8988T (cell line): Measurements from ENCODE around the gene TAF1D.
A peak's percentile ranks its signal among the peaks of the same experiment; 100 is the strongest.
"Not testable (repeated sequence)": the region's sequence is repeated elsewhere in the genome, so short reads cannot be mapped to it uniquely, and the experiment has no call there.

Source experiments
- DNase-seq: peaks from one replicate; pipeline ENCODE4 v3.0.0; 2011

TAF1D gene, protein sequence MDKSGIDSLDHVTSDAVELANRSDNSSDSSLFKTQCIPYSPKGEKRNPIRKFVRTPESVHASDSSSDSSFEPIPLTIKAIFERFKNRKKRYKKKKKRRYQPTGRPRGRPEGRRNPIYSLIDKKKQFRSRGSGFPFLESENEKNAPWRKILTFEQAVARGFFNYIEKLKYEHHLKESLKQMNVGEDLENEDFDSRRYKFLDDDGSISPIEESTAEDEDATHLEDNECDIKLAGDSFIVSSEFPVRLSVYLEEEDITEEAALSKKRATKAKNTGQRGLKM

DNA sequence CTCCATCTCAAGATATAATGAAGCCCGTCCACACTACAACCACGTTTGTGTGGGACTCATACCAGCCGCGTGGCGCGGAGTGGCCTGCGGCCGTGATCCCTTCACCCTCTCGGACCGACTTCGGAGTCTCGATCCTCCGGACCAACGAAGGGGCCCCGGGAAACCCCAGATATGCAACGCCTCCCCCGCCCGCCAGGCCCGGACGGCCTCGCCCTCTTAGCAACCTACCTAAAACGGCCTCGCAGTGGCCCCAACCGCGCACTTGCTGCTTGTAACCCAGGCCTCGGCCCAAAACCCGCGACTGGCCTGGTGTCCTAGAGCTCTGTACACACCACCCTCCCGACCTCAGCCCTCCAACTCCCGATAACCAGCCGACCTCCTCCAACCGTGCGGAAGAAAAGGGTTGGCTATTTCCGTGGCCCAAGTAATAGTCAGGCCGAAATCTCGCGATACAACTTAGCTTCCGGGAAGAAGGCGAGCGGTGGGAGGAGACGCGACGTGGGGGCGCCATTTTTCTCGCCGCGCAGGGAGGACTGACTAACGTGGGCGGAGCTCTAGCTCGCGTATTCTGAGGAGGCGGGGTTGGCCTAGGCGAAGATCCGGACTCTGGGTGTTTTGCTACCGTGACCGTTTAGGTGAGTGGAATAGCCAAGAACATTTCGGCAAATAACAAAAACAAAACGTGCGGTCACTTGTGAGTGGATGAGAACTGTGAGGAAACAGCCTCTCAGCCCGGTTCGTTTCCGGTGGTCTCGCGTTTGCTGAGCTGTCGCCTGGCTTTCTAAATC lies at the start of gene TAF1D, which contains the start of gene C11orf54:
TSS of gene TAF1D (minus strand) at position 402 of the 788 bp plus-strand sequence. CDS start 2,191 bp downstream, outside the sequence.
TSS of gene C11orf54 (plus strand) at position 579 of the 788 bp plus-strand sequence. CDS start 5,722 bp downstream, outside the sequence.
- peak; percentile 61 for DNase-seq

DNA sequence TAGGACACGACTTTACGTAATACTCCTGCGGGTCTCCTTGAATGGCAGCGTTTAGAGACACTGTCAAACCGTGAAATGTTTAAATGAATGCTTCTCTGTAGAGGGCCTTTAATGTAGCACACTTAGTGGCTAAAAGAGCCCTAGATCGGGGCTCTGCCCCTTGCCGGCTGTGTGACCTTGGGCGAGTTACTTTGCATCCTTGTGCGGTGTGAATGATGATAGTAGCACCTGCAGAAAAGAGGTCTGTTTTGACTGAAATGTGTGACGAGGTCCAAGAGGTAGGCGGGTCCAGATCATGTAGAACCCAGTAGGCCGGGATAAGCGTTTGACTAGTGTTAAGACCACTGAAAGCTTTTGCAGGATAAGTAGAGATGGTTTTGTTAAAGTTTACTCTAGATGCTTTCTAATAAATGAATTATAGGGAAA lies 43.7 kb upstream of the TAF1D start:
- DNase-seq, result no peak

GRCh38 chr11:93784145-93784934 lies 43.0 kb upstream of the TAF1D start, which contains the start of gene MED17:
MED17 (plus strand) TSS chr11:93784282; CDS start chr11:93784514, 232 bp downstream.
- DNase-seq, result peak; percentile 87

- no peak for DNase-seq
Measured at GRCh38 chr11:93783765-93784144, 42.5 kb upstream of the TAF1D start.

DNA sequence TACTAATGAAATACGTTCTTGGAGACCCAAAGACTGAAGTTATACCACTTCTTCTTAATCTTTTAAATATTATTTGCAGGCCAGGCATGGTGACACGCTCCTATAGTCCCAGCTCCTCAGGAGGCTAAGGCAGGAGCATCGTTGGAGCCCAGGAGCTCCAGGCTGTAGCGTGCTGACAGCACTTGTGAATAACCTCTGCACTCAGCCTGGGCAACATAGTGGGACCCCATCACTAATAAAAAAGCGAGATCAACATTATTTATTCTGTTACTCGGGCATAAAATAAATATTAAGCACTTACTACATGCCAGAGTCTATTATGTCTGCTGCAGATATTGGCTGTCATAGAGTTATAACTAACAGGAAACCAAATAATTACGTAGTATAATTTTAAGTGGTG lies 42.1 kb upstream of the TAF1D start:
- DNase-seq, result no peak

DNA sequence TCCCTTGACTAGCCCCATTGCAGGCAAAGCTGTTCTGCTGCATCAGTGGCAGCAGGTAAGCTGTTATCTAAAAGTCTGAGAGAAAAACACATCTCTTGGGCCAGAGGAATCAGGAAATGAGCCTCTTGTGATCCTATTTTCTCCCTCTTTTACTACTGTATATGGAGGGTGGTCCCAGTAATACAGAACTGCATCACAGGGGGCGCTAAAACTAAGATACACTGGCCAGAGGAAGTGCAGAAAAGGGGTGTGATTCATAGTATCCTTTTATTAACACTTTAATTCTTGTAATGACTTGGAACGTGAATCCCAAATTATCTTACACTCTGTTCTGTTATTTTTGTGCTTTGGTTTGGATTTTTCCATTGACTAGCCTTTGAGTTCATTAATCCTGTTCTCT lies 34.0 kb upstream of the TAF1D start:
- DNase-seq, result no peak

DNA sequence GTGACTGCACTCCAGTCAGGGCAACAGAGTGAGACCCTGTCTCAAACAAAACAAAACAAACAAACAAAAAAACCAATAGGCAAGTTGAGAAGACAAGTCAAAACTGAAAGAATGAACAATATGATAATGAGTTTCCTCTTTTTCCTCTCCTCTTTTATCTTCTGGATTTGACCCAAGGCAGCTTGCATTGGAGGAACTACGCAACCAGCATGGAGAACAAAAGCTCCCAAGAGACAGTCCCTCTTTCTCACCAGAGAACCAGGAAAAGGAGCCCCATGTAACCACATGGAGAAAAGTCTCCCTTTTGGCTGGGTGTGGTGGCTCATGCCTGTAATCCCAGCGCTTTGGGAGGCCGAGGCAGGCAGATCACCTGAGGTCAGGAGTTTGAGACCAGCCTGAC lies 33.3 kb upstream of the TAF1D start:
- not testable (repeated sequence) for DNase-seq

- no peak for DNase-seq
Measured at GRCh38 chr11:93773601-93774200, 32.4 kb upstream of the TAF1D start.

DNA sequence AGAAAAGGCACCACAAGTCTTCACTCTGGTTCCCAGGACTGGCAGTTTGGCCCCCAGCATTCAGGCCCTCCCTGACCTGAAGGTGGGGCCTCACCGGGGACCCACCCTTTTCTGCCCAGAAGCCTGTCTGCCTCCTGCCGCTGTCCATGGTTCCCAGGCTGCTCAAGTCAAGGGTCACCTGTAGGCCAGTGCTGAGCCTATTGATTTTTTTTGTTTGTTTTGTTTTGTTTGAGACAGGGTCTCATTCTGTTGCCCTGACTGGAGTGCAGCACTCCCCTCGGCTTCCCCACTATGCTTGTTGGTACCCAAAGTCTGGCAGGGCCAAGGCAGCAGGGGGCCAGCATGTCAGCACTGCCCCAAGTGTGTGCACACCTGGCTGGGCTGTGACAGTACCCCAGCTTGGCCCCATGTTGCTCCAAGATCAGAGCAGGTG lies 31.8 kb upstream of the TAF1D start:
- no peak for DNase-seq

GRCh38 chr11:93772123-93772522 lies 30.8 kb upstream of the TAF1D start:
- DNase-seq, result no peak

DNA sequence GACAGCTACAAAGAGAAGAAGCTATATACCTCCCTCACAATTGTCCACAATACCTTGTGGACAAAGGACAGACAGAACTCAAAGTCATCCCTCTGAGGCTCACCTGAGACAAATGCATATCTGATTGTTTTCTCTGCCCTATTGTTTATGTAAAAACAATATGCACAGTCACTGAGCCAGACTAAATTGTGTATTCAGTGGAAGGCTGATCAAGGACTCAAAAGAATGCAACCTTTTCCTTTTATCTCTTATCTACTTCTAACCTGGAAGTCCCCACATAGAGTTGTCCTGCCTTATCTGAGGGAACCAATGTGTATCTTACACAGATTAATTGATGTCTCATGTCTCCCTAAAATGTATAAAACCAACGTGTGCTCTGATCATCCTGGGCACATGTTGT lies 28.9 kb upstream of the TAF1D start:
- DNase-seq, result no peak

DNA sequence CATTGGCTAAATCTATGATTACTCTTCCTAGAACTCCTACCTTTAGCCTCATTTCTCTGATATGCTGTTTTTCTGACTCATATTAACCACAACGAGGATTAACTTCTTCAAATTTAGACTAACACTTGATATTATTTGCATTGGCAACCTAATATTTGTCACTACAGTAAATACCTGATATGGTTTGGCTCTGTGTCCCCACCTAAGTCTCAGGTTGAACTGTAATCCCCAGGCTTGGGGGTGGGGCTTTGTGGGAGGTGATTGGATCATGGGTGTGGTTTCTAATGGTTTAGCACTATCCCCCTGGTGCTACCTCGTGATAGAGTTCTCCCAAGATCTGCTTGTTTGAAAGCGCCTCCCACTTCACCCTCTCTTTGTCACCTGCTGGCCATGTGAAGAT lies 25.7 kb upstream of the TAF1D start:
- no peak for DNase-seq

DNA sequence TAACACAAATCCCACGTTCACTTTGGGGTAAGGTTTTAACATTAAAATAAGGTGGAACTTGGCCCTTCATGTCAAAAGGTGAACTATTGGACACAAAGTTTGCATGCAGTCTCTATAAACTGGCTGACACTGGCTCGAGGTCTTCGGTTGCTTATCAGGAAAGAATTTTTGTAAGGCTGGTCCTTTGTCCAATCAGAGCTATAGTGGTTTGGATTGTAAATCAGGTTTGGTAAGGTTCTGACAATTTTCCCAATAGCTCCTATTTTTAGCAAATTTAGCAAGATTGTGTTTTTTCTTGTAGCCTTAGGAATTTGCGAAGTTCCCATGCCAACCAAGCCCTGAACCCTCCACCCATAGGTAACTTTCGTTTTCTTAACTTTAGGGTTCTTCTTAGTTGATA lies 25.2 kb upstream of the TAF1D start:
- DNase-seq, result no peak

DNA sequence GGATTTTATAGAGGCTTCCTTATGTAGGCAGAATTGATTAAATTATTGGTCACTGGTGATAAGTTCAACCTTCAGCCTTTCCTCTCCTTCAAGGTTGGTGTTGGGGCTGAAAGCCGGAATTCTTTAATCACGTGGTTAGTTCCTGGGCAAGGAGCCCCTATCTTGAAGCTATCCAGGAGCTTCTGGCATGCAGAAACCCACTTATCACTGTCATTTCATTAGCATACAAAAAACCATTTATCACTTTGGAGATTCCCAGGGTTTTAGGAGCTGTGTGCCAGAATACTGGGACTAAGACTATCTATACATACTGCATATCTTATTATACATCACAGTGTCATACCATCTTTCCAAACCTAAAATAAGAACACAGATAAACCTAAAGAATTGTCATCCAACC lies 24.3 kb upstream of the TAF1D start:
- DNase-seq, result no peak

- DNase-seq, result no peak
Measured at GRCh38 chr11:93761910-93762309, 20.6 kb upstream of the TAF1D start.

GRCh38 chr11:93759123-93759522 lies 17.8 kb upstream of the TAF1D start:
- not testable (repeated sequence) for DNase-seq

GRCh38 chr11:93757924-93758865 lies 16.9 kb upstream of the TAF1D start:
- no peak for DNase-seq

- no peak for DNase-seq
Measured at GRCh38 chr11:93757301-93757700, 16.0 kb upstream of the TAF1D start.

- no peak for DNase-seq
Measured at GRCh38 chr11:93756748-93757147, 15.5 kb upstream of the TAF1D start.

GRCh38 chr11:93753241-93753640 lies 11.9 kb upstream of the TAF1D start:
- DNase-seq, result no peak

DNA sequence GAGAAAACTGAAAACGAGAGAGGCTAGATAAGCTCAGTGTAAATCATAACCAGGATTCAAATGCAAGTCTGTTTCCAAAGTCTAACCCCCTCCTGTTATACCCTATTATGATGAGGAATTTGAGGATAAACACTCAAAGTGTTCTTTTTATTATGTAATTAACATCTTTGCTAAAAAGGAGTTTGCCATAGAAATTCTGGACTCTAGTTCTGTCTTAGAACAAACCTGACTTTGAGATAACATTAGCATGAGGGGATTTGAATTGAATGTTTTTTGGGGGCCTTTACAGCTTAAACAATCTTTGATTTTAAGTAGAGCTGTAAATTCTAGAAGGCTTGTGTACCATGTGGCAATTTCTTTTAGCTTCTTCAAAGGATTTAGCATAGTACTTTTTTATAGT lies 9.7 kb upstream of the TAF1D start:
- no peak for DNase-seq

DNA sequence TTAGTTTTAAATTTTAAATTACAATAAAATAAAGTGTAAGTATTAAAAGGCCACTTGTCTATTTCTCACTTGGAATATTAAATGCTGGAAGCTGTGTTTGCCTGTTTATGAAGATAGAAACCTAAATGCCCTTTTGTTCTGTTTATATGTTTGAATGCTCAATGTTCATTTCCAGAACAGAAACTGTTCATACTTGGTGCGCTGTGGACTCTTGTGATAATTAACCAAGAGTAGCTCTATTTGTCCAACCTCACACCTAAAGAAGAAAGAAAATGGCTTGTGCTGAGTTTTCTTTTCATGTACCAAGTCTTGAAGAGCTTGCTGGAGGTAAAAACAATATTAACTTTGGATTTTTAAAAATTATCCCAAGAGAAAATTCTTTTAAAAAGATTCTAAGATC lies 5.8 kb upstream of the TAF1D start:
- no peak for DNase-seq
